HepG2 (cell line): Measurements from ENCODE around the gene SNRNP200.

Source experiments
- CEBPB ChIP-seq: IDR thresholded peaks from 2 replicates; pipeline ENCODE4 v1.6.1; 2011; ENCODE audit warnings: low read depth, low read length, improper control_type of control experiment, borderline replicate concordance
- CTCF ChIP-seq: sonication (generic); formaldehyde crosslinking; IDR thresholded peaks from 2 replicates; pipeline ENCODE4 v1.5.0; 2020; ENCODE audit warnings: mild to moderate bottlenecking, missing genetic modification reagents, moderate library complexity
- ELF4 ChIP-seq: sonication (generic); formaldehyde crosslinking; IDR thresholded peaks from 2 replicates; pipeline ENCODE4 v1.5.0; 2020; ENCODE audit warnings: missing genetic modification reagents, mild to moderate bottlenecking, moderate library complexity, borderline replicate concordance
- HDAC6 ChIP-seq: fragments of 200-600 bp; sonication (generic); IDR thresholded peaks from 2 replicates; pipeline ENCODE4 v1.7.0; 2017; ENCODE audit warnings: mild to moderate bottlenecking, antibody characterized with exemption, low read length, low read depth
- MAX ChIP-seq: IDR thresholded peaks from 2 replicates; pipeline ENCODE4 v1.6.1; 2012; ENCODE audit warnings: inconsistent platforms
- MEF2D ChIP-seq: sonication (generic); formaldehyde crosslinking; IDR thresholded peaks from 2 replicates; pipeline ENCODE4 v1.5.1; 2020; ENCODE audit warnings: mild to moderate bottlenecking, missing genetic modification reagents
- MLX ChIP-seq: IDR thresholded peaks from 2 replicates; pipeline ENCODE4 v1.6.1; 2016
- MXD3 ChIP-seq: IDR thresholded peaks from 2 replicates; pipeline ENCODE4 v1.6.1; 2016; ENCODE audit warnings: mild to moderate bottlenecking, missing biosample characterization, missing genetic modification reagents
- PAF1 ChIP-seq: IDR thresholded peaks from 2 replicates; pipeline ENCODE4 v1.6.1; 2016; ENCODE audit warnings: missing genetic modification reagents, missing compliant biosample characterization
- POLR2AphosphoS2 ChIP-seq: IDR thresholded peaks from 2 replicates; pipeline ENCODE4 v1.6.1; 2011; ENCODE audit warnings: low read depth, low read length, improper control_type of control experiment
- PRDM15 ChIP-seq: sonication (generic); formaldehyde crosslinking; IDR thresholded peaks from 2 replicates; pipeline ENCODE4 v1.4.0; 2020; ENCODE audit warnings: missing genetic modification reagents
- RAD21 ChIP-seq: fragments of 450-650 bp; formaldehyde crosslinking; IDR thresholded peaks from 2 replicates; pipeline ENCODE4 v1.5.0; 2020; ENCODE audit warnings: mild to moderate bottlenecking
- SOX6 ChIP-seq, 2 experiments: fragments of 450-650 bp in 1 of 2; sonication (generic) in 1 of 2; formaldehyde crosslinking in 1 of 2; IDR thresholded peaks; 2 replicates each; pipeline versions ENCODE4 v1.4.0 to v1.6.1; 2017 to 2020; ENCODE audit warnings: antibody characterized with exemption in 1 of 2, mild to moderate bottlenecking in 1 of 2, missing genetic modification reagents in 1 of 2
- SP1 ChIP-seq, 2 experiments: fragments of 450-650 bp in 1 of 2; sonication (generic) in 1 of 2; formaldehyde crosslinking in 1 of 2; IDR thresholded peaks; 2 replicates each; pipeline versions ENCODE4 v1.4.0 to v1.6.1; 2016 to 2020; ENCODE audit warnings: missing genetic modification reagents in 1 of 2

- TF ChIP-seq CEBPB (no peak), POLR2AphosphoS2 (no peak), MEF2D (no peak), ELF4 (CRISPR knock-in tag) (no peak), RAD21 (CRISPR knock-in tag) (no peak), SP1 (IDR thresholded peaks at IDR 0.05) (no peak), SP1 (CRISPR knock-in tag; IDR thresholded peaks at IDR 0.05) (no peak), CTCF (no peak), PAF1 (CRISPR knock-in tag) (no peak), HDAC6 (no peak), MXD3 (CRISPR knock-in tag) (no peak), MLX (CRISPR knock-in tag) (no peak), PRDM15 (CRISPR knock-in tag) (no peak), SOX6 (IDR thresholded peaks at IDR 0.05) (no peak), SOX6 (CRISPR knock-in tag; IDR thresholded peaks at IDR 0.05) (no peak), MAX (no peak)
These were observed 13.6 kb downstream of the SNRNP200 start for GRCh38 chr2:96291751-96292150.
